HG03159 (cell line): ENCODE results near the gene COL5A1.

Experiments
- ATAC-seq: cut with Tn5 transposase; IDR thresholded peaks from one replicate; pipeline ENCODE4 v1.9.1; 2021; ENCODE audit warnings: mild to moderate bottlenecking, moderate library complexity; ENCODE audit not compliant: unreplicated experiment

The COL5A1 gene

DNA sequence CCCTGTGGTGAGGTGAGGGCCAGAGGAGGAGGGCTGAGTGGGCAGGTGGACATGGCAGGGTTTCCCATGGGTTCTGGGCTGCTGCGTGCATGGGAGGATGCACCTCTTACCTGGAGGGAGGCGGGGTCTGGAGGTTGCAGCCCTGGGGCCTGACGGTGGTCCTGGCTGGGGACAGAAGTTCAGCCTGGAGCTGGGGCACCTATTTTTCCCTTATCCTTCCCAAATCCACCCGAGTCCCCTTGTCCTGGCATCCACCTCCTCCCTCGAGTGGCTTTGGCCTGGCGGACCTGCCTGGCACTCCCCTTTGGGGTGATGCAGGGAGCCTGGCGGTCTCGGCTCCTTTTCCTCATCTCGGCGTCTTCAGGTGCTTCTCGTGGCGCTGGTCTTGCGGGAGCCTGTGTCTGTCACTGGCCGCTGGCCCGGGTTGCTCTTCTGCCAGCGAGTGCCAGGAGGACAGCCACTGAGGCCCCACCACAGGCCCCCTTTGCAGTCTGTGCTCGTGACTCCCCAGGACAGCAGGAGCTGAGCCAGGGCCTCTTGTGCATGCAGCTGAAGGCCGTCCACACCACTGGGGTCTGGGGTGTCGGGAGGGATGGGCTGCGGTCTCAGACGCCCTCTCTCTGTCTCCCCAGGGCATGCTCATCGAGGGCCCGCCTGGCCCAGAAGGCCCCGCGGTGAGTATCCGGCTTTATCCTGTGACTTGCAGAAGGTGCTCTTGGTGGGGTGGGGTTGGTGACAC is 96.4 kb downstream of the COL5A1 start:
- ATAC-seq: no peak

DNA sequence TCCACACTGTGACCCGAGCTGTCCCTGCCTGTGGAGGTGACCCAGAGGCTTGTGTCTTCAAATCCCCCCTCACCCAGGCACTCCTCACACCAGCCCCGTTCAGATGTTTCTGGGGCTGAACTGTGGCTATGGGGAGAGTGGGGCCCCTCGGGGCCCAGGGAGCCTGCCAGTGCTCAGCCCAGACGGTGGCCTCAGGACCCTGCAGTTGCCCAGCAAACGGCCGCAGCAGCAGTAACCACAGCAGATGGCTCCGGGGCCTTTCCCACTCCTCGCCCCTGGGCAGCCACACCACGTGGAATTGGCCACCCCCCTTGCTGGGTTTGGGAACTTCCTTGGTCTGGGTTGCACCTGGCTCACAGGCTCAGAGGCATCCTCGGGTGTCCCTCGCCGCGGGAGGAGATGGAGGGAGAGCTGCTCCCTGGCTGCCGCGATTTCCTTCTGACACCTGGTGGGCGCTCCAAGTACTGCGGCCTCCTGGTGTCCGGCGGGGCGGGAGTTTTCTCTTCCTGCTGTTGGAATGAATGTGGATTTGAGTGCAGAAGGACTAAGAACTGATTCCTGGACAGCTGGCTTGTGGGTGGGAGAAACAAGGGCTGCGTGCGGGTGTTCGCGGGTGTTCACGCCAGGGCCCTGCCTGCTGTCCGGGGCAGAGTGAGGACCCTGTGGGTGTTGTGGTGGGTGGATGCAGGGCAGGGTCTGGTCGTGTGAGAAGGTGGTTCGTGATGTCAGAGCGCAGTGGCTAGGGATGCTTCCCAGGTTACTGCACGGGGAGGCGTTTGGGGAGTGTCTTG is 97.5 kb downstream of the COL5A1 start:
- ATAC-seq: no peak

DNA sequence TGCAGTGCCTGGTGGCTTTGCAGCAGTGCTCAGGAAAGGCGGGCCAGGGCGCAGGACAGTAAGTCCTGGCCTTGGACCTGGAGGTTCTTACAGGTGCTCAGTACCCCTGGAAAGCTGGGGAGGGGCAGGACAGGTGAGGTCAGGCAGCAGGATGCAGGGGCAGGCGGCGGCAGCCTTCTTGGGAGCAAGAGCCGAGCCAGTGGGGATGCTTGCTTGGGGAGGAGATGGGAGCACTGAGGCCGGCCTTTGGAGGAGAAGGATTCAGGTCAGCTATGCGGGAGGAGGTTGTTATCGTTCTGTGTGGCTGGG is 98.0 kb downstream of the COL5A1 start:
- no peak for ATAC-seq

DNA sequence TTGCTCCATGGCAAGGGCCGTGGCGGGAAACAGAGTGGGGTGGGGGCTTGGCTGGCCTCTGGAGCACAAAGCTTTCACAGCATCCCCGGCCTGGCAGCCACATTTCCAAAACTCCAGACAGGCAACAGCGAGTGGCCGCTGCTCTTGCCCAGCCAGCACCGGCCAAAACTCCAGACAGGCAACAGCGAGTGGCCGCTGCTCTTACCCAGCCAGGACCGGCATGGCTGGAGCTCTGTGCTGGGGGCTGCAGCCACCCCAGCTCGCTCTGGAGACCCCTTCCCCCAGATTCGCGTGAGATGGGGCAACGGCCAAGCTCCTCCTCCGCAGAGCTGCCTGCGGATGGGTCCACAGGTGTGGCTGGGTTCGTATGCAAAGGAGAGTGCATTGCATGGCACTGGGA is 98.5 kb downstream of the COL5A1 start:
- no peak for ATAC-seq

DNA sequence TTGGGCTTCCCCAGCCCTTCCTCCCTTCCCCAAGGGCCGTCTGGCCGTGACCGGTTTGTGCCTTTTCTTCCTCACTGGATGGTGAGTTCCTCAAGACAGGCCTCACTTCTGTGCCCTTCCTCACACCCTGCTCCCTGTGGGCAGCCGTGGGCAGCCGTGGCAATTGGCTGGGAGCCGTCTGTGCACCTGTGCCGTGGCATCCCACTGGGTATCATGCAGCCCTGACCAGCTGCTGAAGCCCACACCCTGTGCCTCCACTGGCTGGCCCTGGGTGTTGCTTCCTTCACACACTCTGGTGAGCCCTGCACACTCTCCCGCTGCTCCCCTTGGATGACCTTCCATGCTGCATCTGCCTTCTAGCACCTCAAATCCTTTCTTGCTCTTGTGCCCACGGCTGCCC is 100.2 kb downstream of the COL5A1 start:
- no peak for ATAC-seq

DNA sequence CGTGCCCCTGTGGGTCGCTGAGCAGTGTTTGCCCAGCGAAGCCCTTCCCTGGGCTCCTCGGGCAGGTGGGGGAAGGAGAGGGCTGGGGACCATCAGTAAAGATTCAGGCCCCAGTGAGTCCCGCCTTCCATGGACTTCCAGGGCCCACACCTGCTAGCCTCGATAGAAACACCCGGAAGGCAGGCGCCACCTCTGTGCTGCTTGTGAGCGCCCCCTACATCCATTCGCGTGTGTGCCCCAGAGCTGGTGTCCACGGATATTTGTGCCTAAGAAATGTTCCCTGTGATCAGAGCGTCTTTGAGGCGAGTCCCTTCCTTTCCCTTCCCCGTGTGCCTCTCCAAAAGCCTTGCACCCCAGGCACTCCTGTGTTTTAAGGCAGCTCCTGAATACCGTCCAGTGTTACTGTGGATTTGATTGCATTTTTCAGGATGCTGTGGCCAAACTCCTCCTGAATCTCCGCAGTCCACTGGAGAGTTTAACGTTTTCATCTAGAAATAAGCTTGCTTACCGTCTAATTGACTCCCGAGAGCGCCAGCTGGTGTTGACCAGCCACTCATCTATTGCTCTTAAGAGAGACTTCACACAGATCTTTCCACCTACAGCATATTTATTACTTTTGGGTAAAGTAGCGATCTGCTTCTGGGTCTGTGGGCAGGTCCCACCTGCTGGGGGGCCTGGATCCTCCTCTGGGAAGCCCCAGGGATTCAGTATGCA is 101.4 kb downstream of the COL5A1 start:
- ATAC-seq: no peak

DNA sequence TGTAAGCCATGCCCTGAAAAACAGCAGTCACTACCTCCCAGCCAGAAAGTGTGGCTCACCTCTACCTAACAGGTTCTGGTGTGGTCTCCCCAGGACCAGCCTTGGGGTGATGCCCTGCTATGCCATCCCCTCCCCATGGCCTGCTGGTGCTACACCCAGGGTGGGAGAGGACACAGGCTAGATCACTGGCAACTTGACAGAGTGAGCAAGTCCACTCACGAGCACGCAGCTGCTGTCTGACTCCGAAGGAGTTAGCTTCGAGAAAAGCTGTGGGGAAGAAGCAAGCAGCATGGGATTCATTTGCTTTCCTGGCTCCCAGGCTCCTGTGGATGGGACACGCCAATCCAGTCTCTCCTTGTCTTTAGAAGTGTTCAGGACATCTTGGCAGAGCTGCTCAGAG is 102.2 kb downstream of the COL5A1 start:
- ATAC-seq: no peak

DNA sequence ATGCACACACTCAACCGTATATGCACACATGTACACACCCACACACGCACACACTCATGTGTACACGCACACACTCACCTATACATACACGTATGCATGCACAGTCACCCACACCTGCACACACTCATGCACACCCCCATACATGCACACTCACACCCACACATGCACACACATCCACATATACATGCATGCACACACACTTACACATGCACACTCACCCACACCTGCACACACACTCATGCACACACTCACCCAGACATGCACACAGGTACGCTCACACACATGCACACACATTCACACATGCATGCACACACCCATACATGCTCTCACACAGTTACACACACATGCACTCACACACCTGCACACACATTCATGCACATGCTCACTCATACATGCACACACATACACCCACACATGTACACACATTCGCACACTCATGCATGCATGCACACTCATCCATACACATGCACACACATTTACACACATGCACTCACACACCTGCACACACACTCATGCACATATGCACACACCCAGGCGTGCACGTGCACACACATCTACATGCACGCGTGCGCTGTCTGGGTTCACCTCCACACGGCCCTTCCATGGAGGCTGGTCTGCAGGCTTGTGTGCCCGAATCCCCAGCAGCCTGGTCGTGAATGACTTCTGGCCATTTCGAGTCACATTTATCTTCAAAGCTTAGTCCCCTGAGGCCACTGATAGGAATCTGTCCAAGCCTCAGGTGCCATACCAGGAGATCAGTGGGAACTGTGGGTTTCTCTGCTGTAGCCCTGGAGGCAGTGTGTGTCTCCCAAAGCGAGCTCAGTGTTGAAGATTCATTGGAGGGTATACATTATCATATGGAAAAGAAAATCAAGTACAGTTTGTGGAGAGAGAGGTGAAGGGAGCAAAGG is 103.0 kb downstream of the COL5A1 start:
- ATAC-seq: no peak

DNA sequence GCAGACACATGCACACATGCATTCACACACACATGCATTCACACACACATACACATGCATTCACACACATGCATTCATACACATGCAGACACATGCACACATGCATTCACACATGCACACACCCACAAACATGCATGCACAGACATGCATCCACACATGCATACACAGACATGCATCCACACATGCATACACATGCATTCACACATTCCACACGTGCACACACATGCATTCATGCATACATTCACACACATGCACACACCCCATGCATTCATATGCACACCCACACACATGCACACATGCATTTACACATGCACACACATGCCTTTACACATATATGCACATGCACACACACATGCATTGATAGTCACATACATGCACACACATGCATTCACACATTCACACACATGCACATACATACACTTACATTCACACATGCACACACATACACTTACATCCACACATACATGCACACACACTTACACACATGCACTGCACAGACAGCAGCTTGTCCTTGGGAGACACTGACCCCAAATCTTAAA is 106.4 kb downstream of the COL5A1 start:
- no peak for ATAC-seq

DNA sequence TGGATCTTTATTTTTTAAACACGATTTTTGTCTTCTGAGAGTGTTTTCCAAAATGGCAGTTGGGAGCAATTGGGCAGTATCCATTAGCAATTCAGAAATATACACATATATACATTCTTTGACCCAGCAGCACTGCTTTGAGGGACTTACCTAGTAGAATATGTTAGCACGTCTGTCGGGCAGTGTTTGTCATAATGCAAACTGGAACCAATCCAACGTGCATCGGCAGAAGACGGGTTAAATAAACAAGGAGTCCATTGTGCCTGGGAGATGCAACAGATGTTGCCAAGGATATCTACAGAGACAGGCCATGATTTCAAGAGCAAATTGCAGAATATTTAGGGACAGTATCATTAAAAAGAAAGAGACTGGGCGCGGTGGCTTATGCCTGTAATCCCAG is 107.0 kb downstream of the COL5A1 start:
- no peak for ATAC-seq

DNA sequence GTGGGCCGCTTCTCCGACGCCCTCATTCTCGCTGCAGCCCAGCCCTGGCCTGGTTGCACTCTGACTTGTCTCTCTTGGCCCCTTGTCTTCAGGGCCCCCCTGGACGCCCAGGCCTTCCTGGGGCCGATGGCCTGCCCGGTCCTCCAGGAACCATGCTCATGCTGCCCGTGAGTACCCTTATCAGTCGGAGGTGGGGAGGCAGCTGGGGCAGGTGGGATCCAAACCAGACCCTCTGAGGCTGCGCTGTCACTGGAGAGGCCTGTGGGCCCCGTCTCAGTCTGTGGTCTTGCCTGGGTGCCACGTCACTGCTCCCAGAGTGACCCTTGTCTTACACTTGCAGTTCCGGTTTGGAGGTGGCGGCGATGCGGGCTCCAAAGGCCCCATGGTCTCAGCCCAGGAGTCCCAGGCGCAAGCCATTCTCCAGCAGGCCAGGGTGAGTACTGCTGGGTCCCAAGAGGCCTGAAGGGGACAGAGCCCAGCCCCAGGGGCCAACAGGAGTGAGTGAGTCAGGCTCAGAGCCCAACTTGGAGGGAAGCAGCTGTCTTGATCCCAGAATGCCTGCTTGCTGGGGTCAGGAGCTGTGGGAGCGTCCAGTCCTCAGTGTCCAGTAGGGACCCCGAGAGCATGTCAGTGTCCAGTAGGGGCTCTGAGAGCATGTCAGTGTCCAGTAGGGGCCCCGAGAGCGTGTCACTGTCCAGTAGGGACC is 109.0 kb downstream of the COL5A1 start:
- no peak for ATAC-seq

DNA sequence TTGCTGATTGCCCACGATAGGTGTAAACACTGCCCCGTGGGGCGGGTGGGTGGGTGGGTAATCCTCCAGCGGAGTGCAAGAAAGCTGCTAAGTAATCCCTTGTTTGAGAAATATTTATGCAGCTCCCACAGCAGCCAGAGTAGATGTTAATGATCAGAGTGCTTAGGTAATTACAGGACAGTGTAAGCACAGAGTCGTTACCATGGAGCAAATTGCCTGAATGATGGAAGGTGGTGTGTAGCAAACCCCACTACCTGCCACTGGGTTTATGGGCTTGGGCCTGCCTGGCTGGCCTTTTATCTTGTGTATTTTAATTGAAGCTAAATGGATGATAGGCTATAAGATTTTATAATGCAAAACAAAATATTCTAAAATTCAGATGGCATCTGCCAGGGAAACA is 110.0 kb downstream of the COL5A1 start:
- no peak for ATAC-seq

DNA sequence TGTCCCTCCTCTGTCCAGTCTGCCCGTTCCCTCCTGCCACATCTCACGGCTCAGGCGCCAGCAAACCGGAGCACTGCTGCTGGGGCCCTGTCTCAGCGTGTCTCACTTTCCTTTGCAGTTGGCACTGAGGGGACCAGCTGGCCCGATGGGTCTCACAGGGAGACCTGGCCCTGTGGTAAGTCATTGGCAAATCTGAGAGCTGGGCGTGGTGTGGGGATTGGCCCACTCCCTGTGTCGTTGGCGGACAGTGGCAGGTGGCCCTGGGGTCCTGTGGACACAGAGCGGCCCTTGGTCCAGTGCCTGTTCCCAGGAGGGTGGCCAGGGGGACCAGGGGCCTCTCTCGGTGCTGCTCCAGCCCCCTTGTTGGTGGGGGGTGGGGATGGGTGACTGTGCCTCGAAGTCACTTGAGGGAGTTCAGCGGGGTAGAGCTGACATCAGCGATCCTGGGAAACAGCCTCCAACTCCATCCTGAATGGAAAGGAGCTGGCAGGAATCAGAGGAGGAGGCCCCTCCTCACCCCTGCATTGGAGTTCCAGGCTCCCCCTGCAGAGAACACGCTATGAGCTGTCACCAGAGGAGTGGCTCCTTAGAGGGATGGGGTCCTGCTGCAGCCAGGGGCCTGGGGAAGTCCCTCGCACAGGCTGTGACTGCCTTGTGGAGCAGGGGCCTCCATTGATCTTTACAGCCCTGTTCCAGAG is 111.0 kb downstream of the COL5A1 start:
- no peak for ATAC-seq

DNA sequence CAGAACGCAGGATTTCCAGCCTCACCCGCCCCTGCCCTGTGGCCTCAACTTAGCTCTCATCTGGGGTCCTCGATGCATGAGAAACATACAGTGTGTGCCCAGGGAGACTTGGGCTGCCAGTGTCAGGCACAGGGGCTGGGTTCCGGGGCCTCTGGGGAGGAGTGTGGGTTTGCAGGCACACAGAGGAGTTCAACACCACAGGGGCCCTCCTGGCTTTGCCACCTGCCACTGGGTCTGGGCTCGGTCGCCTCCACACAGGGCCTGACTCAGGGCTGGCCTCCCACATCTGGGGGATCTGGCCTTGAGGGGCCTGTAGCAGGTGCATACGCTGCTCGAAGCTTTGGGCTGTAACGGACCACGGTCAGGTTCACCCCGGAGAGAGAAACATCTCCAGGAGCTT is 111.6 kb downstream of the COL5A1 start:
- ATAC-seq: no peak

DNA sequence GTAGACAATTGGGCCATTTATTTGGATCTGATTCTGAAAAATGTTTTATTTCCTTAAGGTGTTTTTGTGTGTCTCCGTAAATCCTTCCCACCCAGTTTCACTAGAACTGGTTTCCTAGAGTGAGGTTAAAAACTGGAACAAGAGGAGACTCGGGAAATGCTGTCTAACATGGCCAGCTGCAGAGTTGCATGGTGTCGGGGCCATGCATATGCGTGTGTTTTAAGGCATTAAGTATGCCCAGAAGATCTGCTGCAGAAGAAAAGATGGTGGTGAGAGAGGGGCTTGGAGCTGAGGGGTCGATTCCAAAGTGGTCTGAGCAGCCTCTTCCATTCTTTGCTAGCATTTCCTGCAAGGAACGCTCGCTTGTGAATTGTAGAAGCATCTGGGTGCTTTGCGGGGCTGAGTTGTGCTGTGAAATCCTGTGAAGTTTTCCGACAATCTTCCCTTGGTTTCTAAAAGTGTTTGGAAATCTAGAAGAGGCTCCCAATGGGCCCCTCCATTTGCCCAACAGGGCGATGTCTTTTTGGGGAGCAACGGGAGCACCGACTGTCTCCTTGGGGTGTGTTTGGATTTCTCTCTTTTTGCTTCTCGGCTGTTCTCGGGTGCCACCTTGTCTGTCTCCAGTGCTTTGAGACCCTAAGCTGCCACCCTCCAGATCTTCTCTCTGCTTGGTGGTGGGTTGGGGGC is 113.8 kb downstream of the COL5A1 start:
- no peak for ATAC-seq

DNA sequence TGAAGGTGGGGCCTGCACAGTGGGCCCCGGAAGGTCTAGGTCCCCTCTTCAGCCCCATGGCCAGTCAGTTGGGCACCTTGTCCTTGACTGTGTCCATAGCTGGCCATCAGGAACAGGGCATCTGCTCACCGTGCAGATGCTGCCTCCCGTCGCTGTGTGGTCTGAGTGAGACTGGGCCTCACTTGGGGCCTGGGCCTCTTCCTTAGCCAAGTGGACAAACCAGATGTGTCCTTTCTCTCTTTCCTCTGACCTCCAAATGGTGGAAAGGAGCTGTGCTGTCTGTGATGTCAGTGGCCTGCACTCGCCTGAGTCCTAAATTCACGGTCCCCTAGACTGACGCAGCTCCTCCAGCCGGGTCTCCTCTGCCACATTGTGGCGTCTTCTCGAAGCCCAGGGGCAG is 114.5 kb downstream of the COL5A1 start:
- ATAC-seq: no peak

DNA sequence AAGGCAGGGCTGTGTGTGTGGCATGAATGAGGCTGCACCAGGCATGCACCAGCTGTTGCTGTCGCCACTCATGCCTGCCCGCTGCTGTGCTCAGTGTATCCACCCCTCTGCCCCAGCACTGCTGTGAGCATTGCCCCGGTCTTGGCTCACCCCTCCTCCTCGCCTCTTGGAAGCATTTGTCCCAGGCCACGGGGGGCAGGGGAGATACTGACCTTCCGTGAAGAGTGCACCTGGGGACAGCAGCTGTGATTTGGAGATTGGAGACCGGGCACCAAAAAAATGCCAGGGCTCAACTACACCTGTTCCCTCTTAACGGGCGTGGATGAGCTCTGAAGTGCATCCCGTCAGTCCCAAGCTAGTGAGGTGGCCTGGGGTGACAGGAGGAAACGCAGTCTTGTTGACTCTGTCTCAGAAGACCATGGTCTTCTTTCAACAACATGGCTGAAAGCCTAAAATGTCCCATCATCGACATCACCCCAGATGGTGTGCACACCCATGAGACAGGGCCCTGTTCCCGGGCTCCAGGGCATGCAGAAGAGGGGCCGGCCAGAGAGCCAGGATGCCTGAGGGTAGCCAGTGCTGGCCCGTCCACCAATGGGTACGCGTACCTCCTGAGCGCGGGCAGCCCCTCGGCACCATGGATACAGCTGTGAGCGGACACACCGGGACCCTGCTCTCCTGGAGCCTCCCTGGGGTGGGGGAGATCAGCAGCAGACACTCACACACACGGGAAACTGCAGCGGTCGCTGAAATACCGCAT is 115.8 kb downstream of the COL5A1 start:
- ATAC-seq: no peak

DNA sequence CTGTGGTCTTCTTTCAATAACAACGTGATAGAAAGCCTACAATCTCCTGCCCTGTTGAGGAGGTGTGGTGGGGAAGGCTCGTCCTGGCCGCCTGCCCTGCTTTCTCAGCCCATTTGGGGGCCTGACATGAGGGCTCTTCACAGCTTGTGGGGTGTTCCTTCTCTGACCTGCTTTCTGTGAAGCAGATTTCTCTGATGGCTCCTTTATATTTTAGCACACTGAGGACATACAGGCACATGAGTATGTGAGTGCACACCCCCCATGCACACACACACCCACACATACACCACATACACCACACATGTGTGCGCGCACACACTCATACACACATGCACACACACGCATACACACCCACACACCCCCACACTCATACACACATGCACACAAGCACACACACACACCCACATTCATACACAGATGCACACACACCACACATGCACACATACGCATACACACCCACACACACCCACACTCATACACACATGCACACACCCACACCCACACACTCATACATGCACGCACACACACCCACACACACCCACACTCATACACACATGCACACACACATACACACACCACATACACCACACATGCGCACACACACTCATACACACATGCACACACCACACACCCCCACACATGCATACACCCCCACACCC is 117.5 kb downstream of the COL5A1 start:
- ATAC-seq: no peak
